K562 (cell line): ENCODE data around the gene PGPEP1. TPM values are rescaled to one million over a fixed set of nuclear protein-coding genes. Genes with fewer than 3 reads are reported as not detected.
A peak's percentile ranks its signal among the peaks of the same experiment; 100 is the strongest.

ENCODE experiments used
- ADNP ChIP-seq: fragments of 200-800 bp; sonication (Bioruptor generic); IDR thresholded peaks from 2 replicates; pipeline ENCODE4 v1.6.1; 2016; ENCODE audit warnings: missing genetic modification characterization, missing compliant biosample characterization
- CSDE1 ChIP-seq, 2 experiments: fragments of 450-650 bp; IDR thresholded peaks; 2 replicates each; pipeline ENCODE4 v1.6.1; 2016; ENCODE audit warnings: mild to moderate bottlenecking in 1 of 2
- DPF2 ChIP-seq: fragments of 450-650 bp; IDR thresholded peaks from 2 replicates; pipeline ENCODE4 v1.6.1; 2016
- FOXJ2 ChIP-seq: fragments of 200-800 bp; sonication (Bioruptor generic); IDR thresholded peaks from 2 replicates; pipeline ENCODE4 v1.6.1; 2016; ENCODE audit warnings: missing genetic modification characterization, missing compliant biosample characterization
- GATA2 ChIP-seq: sonication (generic); formaldehyde crosslinking; IDR thresholded peaks from 2 replicates; pipeline ENCODE4 v1.4.0; 2020; ENCODE audit warnings: mild to moderate bottlenecking, missing genetic modification reagents
- JUND ChIP-seq, 2 experiments: IDR thresholded peaks; 2 replicates in 1 of 2; 3 replicates in 1 of 2; pipeline ENCODE4 v1.6.1; 2011; ENCODE audit warnings: borderline replicate concordance in 2 of 2, low read depth in 2 of 2, low read length in 2 of 2, improper control_type of control experiment in 1 of 2, missing biosample characterization in 1 of 2, missing genetic modification characterization in 1 of 2, missing genetic modification reagents in 1 of 2
- MLLT1 ChIP-seq, 2 experiments: fragments of 450-650 bp; IDR thresholded peaks; 2 replicates each; pipeline ENCODE4 v1.6.1; 2016
- NR4A1 ChIP-seq, 2 experiments: fragments of 250-450 bp in 1 of 2; fragments of 450-650 bp in 1 of 2; sonication (Bioruptor Pico) in 1 of 2; IDR thresholded peaks; 2 replicates each; pipeline versions ENCODE4 v1.4.0 to v1.6.1; 2016 to 2020; ENCODE audit warnings: mild to moderate bottlenecking in 2 of 2, missing compliant biosample characterization in 1 of 2, missing genetic modification characterization in 1 of 2, moderate library complexity in 1 of 2
- PPARD ChIP-seq: fragments of 250-450 bp; sonication (Bioruptor Pico); IDR thresholded peaks from 2 replicates; pipeline ENCODE4 v1.8.0; 2022; ENCODE audit warnings: inconsistent platforms, mild to moderate bottlenecking, moderate library complexity
- SRSF9 ChIP-seq: fragments of 200-400 bp; formaldehyde crosslinking; IDR thresholded peaks from 2 replicates; pipeline ENCODE4 v1.6.1; 2017; ENCODE audit warnings: low read depth, low read length, borderline replicate concordance
- SUPT5H ChIP-seq: fragments of 450-650 bp; IDR thresholded peaks from 2 replicates; pipeline ENCODE4 v1.6.1; 2016
- THAP7 ChIP-seq: fragments of 250-450 bp; sonication (Bioruptor Pico); IDR thresholded peaks from 2 replicates; pipeline ENCODE4 v1.5.0; 2021
- polyA plus RNA-seq, 8 experiments: library from polyadenylated mRNA; depleted of rRNA in 4 of 8; stranded (reverse) in 5 of 8; unstranded in 3 of 8; fragments of >200 nt; fragmentation: Nextera tagmentation in 2 of 8; fragmentation: Illumina TruSeq in 1 of 8; extraction: Ambion mirVana in 2 of 8; extraction: Trizol in 1 of 8; gene quantifications; 2 replicates each; pipeline versions ENCODE4 v1.2.1 to v1.2.3, GENCODE V29; 2011 to 2014; ENCODE audit warnings: inconsistent platforms in 1 of 8, missing spikeins in 1 of 8
- total RNA-seq, 7 experiments: library from RNA; depleted of rRNA in 6 of 7; stranded (reverse); fragments of >200 nt in 6 of 7; fragmentation: Illumina TruSeq in 2 of 7; extraction: Trizol in 2 of 7; gene quantifications; 2 replicates each; pipeline versions ENCODE4 v1.2.1 to v1.2.3, GENCODE V29; 2011 to 2021; ENCODE audit warnings: low replicate concordance in 1 of 7
- TF ChIP-seq, protein P1 (sequence below): fragments of 250-450 bp; sonication (Bioruptor Pico); IDR thresholded peaks from 2 replicates; pipeline ENCODE4 v1.5.0; 2021; ENCODE audit warnings: mild to moderate bottlenecking, borderline replicate concordance
- TF ChIP-seq, protein P2 (sequence below): sonication (generic); formaldehyde crosslinking; IDR thresholded peaks from 2 replicates; pipeline ENCODE4 v1.8.0; 2022; ENCODE audit warnings: missing genetic modification reagents, mild to moderate bottlenecking, borderline replicate concordance

The PGPEP1 gene
- total and polyA plus RNA-seq, 9 of the 15 experiments (the other 6 are each of a cell fraction or from before 2014, with no cell fraction given): 10.0 to 69.6 (median 33.5) TPM

- TF ChIP-seq SUPT5H (peak; percentile 20; the same call in 1 of the 2 replicates), PPARD (CRISPR knock-in tag) (no peak), MLLT1 (IDR thresholded peaks at IDR 0.05) (0 out of 4 replicates have a peak, but pooled peaks of 1 of the 2 experiments have one; percentile 18), ADNP (tag) (peak; percentile 66; the same call in 1 of the 2 replicates), DPF2 (no peak), FOXJ2 (tag) (0 out of 2 replicates have a peak, but pooled peaks have one; percentile 17), GATA2 (CRISPR knock-in tag) (no peak), CSDE1 (IDR thresholded peaks at IDR 0.05) (no peak), SRSF9 (no peak), JUND (IDR thresholded peaks at IDR 0.05; ENCODE audit: borderline replicate concordance, low read depth, low read length) (no peak), JUND (tag; IDR thresholded peaks at IDR 0.05; ENCODE audit: borderline replicate concordance, low read depth, low read length) (no peak), NR4A1 (CRISPR knock-in tag; IDR thresholded peaks at IDR 0.05) (no peak), NR4A1 (tag; IDR thresholded peaks at IDR 0.05) (no peak), THAP7 (CRISPR knock-in tag) (no peak)
- TF ChIP-seq, protein P1, sequence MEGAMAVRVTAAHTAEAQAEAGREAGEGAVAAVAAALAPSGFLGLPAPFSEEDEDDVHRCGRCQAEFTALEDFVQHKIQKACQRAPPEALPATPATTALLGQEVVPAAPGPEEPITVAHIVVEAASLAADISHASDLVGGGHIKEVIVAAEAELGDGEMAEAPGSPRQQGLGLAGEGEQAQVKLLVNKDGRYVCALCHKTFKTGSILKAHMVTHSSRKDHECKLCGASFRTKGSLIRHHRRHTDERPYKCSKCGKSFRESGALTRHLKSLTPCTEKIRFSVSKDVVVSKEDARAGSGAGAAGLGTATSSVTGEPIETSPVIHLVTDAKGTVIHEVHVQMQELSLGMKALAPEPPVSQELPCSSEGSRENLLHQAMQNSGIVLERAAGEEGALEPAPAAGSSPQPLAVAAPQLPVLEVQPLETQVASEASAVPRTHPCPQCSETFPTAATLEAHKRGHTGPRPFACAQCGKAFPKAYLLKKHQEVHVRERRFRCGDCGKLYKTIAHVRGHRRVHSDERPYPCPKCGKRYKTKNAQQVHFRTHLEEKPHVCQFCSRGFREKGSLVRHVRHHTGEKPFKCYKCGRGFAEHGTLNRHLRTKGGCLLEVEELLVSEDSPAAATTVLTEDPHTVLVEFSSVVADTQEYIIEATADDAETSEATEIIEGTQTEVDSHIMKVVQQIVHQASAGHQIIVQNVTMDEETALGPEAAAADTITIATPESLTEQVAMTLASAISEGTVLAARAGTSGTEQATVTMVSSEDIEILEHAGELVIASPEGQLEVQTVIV (CRISPR knock-in tag): no peak
- TF ChIP-seq, protein P2, sequence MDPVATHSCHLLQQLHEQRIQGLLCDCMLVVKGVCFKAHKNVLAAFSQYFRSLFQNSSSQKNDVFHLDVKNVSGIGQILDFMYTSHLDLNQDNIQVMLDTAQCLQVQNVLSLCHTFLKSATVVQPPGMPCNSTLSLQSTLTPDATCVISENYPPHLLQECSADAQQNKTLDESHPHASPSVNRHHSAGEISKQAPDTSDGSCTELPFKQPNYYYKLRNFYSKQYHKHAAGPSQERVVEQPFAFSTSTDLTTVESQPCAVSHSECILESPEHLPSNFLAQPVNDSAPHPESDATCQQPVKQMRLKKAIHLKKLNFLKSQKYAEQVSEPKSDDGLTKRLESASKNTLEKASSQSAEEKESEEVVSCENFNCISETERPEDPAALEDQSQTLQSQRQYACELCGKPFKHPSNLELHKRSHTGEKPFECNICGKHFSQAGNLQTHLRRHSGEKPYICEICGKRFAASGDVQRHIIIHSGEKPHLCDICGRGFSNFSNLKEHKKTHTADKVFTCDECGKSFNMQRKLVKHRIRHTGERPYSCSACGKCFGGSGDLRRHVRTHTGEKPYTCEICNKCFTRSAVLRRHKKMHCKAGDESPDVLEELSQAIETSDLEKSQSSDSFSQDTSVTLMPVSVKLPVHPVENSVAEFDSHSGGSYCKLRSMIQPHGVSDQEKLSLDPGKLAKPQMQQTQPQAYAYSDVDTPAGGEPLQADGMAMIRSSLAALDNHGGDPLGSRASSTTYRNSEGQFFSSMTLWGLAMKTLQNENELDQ (CRISPR knock-in tag): 0 out of 2 replicates have a peak, but pooled peaks have one; percentile 23
Observed at GRCh38 chr19:18388960-18389725, 48.7 kb downstream of the PGPEP1 start (continued).
